Esophagus muscularis mucosa (tissue), 4 donors: ENCODE measurements around the gene WDFY3. TPM values are rescaled to one million over a fixed set of nuclear protein-coding genes. Genes with fewer than 3 reads are reported as not detected.

Experiments used
- DNase-seq: peaks from one replicate; pipeline ENCODE4 v3.0.0-alpha.2; 2017; ENCODE audit errors: extremely low spot score
- H3K27ac ChIP-seq, 4 donors: fragments of 200-600 bp; sonication (generic); replicated peaks in 1 of 4; 1 replicate in 3 of 4; 2 replicates in 1 of 4; pipeline ENCODE4 v1.5.1; 2016 to 2019; ENCODE audit warnings: mild to moderate bottlenecking in 1 of 4
- H3K27me3 ChIP-seq, 4 donors: fragments of 200-600 bp; sonication (generic); one replicate each; pipeline versions ENCODE4 v1.5.1 to v1.6.0; 2016 to 2019
- H3K36me3 ChIP-seq, 4 donors: fragments of 200-600 bp; sonication (generic); one replicate each; pipeline ENCODE4 v1.5.1; 2016 to 2019
- H3K4me1 ChIP-seq, 4 donors: fragments of 200-600 bp; sonication (generic); one replicate each; pipeline ENCODE4 v1.5.1; 2016 to 2019
- H3K4me3 ChIP-seq, 4 donors: fragments of 200-600 bp; sonication (generic); 1 replicate in 2 of 4; 2 replicates in 2 of 4; pipeline ENCODE4 v1.5.1; 2016 to 2019; ENCODE audit warnings: mild to moderate bottlenecking in 4 of 4, moderate library complexity in 1 of 4
- H3K9me3 ChIP-seq, 4 donors: fragments of 200-600 bp; sonication (generic); 1 replicate in 3 of 4; 2 replicates in 1 of 4; pipeline ENCODE4 v1.5.1; 2016 to 2019
- CTCF ChIP-seq, 3 experiments: fragments of 200-600 bp in 2 of 3; fragments of 450-650 bp in 1 of 3; sonication (generic) in 2 of 3; IDR thresholded peaks; one replicate each; pipeline ENCODE4 v1.5.1; 2017 to 2019; ENCODE audit warnings: antibody characterized with exemption in 3 of 3, mild to moderate bottlenecking in 2 of 3, moderate library complexity in 1 of 3
- EP300 ChIP-seq: sonication (generic); formaldehyde crosslinking; IDR thresholded peaks from one replicate; pipeline ENCODE4 v1.6.1; 2017; ENCODE audit warnings: antibody characterized with exemption
- POLR2A ChIP-seq: fragments of 450-650 bp; IDR thresholded peaks from one replicate; pipeline ENCODE4 v1.6.1; 2017; ENCODE audit warnings: antibody characterized with exemption, moderate library complexity, mild to moderate bottlenecking, low read depth
- POLR2AphosphoS5 ChIP-seq, 2 donors: sonication (generic); formaldehyde crosslinking; IDR thresholded peaks; one replicate each; pipeline ENCODE4 v1.6.1; 2017; ENCODE audit warnings: antibody characterized with exemption in 2 of 2
- WGBS: methylation state at CpG from one replicate; pipeline ENCODE4 v1.1.5; 2018; 5-methylcytosine and 5-hydroxymethylcytosine counted together
- intact Hi-C: fragments of 100-400 bp; cut with DNase I; formaldehyde crosslinking; loops from one replicate; pipeline ENCODE4 v1.15.1; 2023
- total RNA-seq, 4 donors: library from RNA; depleted of rRNA; stranded (reverse); fragments of >200 nt; gene quantifications; one replicate each; pipeline versions ENCODE4 v1.1.0 to v1.2.1, GENCODE V29; 2016

Gene WDFY3
- total RNA-seq, 4 donors from 2014 or later, result 73.1 to 103 (median 100.0) TPM

GRCh38 chr4:84994280-84994679 lies 27.8 kb upstream of the WDFY3 start:
- Histone ChIP-seq H3K9me3 (peaks cover 0 to 4% (median 0%) of the 10 kb centered on the region in 4 donors), H3K4me3 (peak overlapping the region in 3 of 4 donors; percentile 11 to 32 (median 22)), H3K36me3 (no peaks in the 10 kb centered on the region), H3K27ac (no peak overlapping the region), H3K27me3 (no peaks in the 10 kb centered on the region), H3K4me1 (peaks cover 0 to 11% (median 6%) of the 10 kb centered on the region in 4 donors)
- WGBS, result 8% methylated on average over 3 of the region's 3 CpGs
- no peak for DNase-seq
- intact Hi-C loops, result no loop called here
- TF ChIP-seq POLR2AphosphoS5 (IDR thresholded peaks at IDR 0.05) (no peak), POLR2A (no peak), EP300 (no peak)

- Histone ChIP-seq H3K4me1 (no peaks in the 10 kb centered on the region), H3K27me3 (no peaks in the 10 kb centered on the region), H3K4me3 (no peak overlapping the region), H3K9me3 (peaks cover 0 to 5% (median 0%) of the 10 kb centered on the region in 4 donors), H3K27ac (no peak overlapping the region), H3K36me3 (no peaks in the 10 kb centered on the region)
- intact Hi-C loops, result no loop called here
- no peak for DNase-seq
- 95% methylated on average over 2 of the region's 2 CpGs for WGBS
- TF ChIP-seq EP300 (no peak), POLR2A (no peak), POLR2AphosphoS5 (IDR thresholded peaks at IDR 0.05) (no peak)
These were observed 19.5 kb upstream of the WDFY3 start for GRCh38 chr4:84985952-84986351.

GRCh38 chr4:84977396-84977795 lies 10.9 kb upstream of the WDFY3 start:
- intact Hi-C loops, result no loop called here
- TF ChIP-seq EP300 (no peak), POLR2AphosphoS5 (IDR thresholded peaks at IDR 0.05) (no peak), POLR2A (no peak), CTCF (IDR thresholded peaks at IDR 0.05) (no peak)

DNA sequence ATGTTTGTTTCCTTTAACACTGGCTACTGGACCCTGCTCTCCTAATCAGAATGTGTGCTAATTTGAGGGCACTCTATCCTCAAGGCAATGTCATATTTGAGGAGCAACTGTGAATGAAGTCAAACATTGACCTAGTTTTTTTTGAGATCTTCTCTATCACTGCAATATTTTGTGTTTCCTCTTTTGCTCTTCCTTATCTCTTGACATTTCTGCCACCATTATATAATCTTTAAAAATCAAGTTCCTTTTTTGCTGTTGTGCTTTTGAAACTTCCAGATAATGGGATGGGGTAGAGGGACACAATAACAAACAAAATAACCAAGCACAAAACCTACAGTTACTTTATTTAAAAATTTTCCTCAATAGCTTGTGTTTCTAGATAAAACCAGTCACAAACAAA lies 7.4 kb upstream of the WDFY3 start:
- H3K4me1 ChIP-seq, result peaks cover 0 to 7% (median 3%) of the 10 kb centered on the region in 4 donors
- no peak for DNase-seq
- intact Hi-C loops, result no loop called here
- no peak overlapping the region for H3K4me3 ChIP-seq
- H3K27me3 ChIP-seq, result no peaks in the 10 kb centered on the region
- no peak overlapping the region for H3K27ac ChIP-seq
- H3K36me3 ChIP-seq, result no peaks in the 10 kb centered on the region
- TF ChIP-seq CTCF (IDR thresholded peaks at IDR 0.05), result no peak
- TF ChIP-seq POLR2AphosphoS5 (IDR thresholded peaks at IDR 0.05), result no peak
- TF ChIP-seq POLR2A, result no peak
- no peak for TF ChIP-seq EP300
- H3K9me3 ChIP-seq, result no peaks in the 10 kb centered on the region

More at GRCh38 chr4:84977396-84977795, 10.9 kb upstream of the WDFY3 start:
- no peak overlapping the region for H3K4me3 ChIP-seq
- no peaks in the 10 kb centered on the region for H3K9me3 ChIP-seq
- H3K36me3 ChIP-seq, result no peaks in the 10 kb centered on the region
- DNase-seq, result no peak
- no peak overlapping the region for H3K27ac ChIP-seq
- no peaks in the 10 kb centered on the region for H3K27me3 ChIP-seq
- no peaks in the 10 kb centered on the region for H3K4me1 ChIP-seq

DNA sequence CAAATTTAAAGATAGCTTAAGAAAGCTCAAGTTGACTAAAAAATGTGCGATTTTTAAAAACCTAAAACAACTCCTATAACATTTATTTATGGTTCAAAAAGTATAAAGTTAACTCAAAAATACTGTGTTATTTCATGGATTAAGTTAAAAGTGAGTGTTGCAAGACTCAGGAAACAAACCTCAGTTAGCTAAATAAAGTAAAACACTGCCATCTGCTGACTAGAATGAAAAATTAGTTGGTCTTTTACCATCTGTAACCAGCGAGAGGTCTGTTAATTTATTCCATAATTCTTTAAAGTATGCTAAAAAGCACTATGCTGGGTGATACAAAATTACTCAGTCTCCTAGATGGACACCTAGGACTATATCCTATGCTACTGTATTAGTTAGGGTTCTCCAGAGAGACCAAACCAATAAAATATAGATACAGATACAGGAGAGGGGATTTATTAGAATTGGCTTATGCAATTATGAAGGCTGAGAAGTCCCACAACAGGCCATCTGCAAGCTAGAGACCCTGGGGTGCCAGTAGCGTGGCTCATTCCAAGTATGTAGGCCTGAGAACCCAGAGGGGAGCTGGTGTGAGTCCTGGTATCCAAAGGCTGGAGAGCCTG lies 4.9 kb upstream of the WDFY3 start:
- no peak for DNase-seq
- Histone ChIP-seq H3K4me3 (no peak overlapping the region), H3K27ac (no peak overlapping the region), H3K27me3 (no peaks in the 10 kb centered on the region), H3K36me3 (no peaks in the 10 kb centered on the region), H3K9me3 (no peaks in the 10 kb centered on the region), H3K4me1 (peaks cover 0 to 13% (median 7%) of the 10 kb centered on the region in 4 donors)
- WGBS, result 7% methylated on average over 3 of the region's 3 CpGs
- intact Hi-C loops, result loop anchor here (2.0 kb wide), 1 partner anchor 229 kb away; no protein-coding TSS in a partner anchor
- TF ChIP-seq CTCF (IDR thresholded peaks at IDR 0.05), result peak; percentile 56 to 59 (median 57)
- TF ChIP-seq POLR2A, result no peak

DNA sequence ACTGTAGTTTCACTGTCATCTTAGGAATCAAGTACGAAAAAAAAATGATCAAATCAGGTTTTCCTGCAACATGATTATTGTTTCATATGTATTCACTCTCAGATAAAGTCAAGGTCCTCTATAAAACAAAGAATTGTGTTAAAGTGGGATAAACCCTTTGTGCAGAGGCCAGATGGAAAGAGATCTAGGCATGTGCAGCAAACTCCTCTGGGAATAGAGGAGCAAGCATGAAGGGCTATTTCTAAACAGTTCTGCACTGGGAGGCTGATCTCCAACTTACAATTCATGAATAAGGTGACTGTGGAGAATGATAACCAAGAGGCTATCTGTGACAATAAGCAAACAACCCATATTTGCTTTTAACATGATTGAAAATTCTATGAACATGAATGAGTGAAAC lies 2.4 kb upstream of the WDFY3 start:
- DNase-seq, result no peak
- intact Hi-C loops, result no loop called here
- Histone ChIP-seq H3K9me3 (no peaks in the 10 kb centered on the region), H3K27ac (no peak overlapping the region), H3K27me3 (no peaks in the 10 kb centered on the region), H3K4me3 (no peak overlapping the region), H3K36me3 (no peaks in the 10 kb centered on the region), H3K4me1 (peaks cover 13 to 33% (median 23%) of the 10 kb centered on the region in 4 donors)
- 74% methylated on average over 1 of the region's 1 CpG for WGBS
- TF ChIP-seq EP300, result no peak
- TF ChIP-seq POLR2A, result no peak
- no peak for TF ChIP-seq POLR2AphosphoS5 (IDR thresholded peaks at IDR 0.05)
- no peak for TF ChIP-seq CTCF (IDR thresholded peaks at IDR 0.05)
